Skeletal muscle satellite cell (primary cell): ENCODE measurements around the gene ZNF212. TPM values are rescaled to one million over a fixed set of nuclear protein-coding genes. Genes with fewer than 3 reads are reported as not detected.

ENCODE experiments used
- H3K27me3 ChIP-seq: 2 replicates; pipeline ENCODE4 v1.7.0; 2013; ENCODE audit warnings: low read length; ENCODE audit not compliant: control insufficient read depth, insufficient read depth
- H3K36me3 ChIP-seq: 2 replicates; pipeline ENCODE4 v1.7.0; 2013; ENCODE audit warnings: mild to moderate bottlenecking, control low read depth, low read length; ENCODE audit not compliant: insufficient read depth
- H3K4me1 ChIP-seq: 2 replicates; pipeline ENCODE4 v1.7.0; 2013; ENCODE audit warnings: low read length; ENCODE audit not compliant: control insufficient read depth, insufficient read depth
- H3K4me2 ChIP-seq: 2 replicates; pipeline ENCODE4 v1.7.0; 2013; ENCODE audit warnings: mild to moderate bottlenecking, low read length
- H3K4me3 ChIP-seq: 2 replicates; pipeline ENCODE4 v1.7.0; 2013; ENCODE audit warnings: low read length
- H3K9ac ChIP-seq: 2 replicates; pipeline ENCODE4 v1.7.0; 2013; ENCODE audit warnings: mild to moderate bottlenecking, low read depth, low read length, moderate library complexity
- H3K9me3 ChIP-seq: replicated peaks from 2 replicates; pipeline ENCODE4 v1.7.0; 2013; ENCODE audit warnings: mild to moderate bottlenecking, control low read depth, low read length
- total RNA-seq: library from RNA; depleted of rRNA; stranded (reverse); fragments of >200 nt; gene quantifications from 2 replicates; pipeline ENCODE4 v1.2.3, GENCODE V29; 2012; rRNA removed

The ZNF212 gene
- 4.6 and 5.8 TPM in 2 replicates for total RNA-seq

GRCh38 chr7:149239345-149240143 lies at the start of gene ZNF212:
Gene ZNF212, plus strand, starts transcription at chr7:149239651. Its CDS starts 128 bp downstream, at chr7:149239779.
- H3K27me3 ChIP-seq: no peaks in the 10 kb centered on the region
- H3K36me3 ChIP-seq: no peaks in the 10 kb centered on the region
- peak within 1 kb of the TSS; percentile 97 for H3K4me2 ChIP-seq
- H3K9me3 ChIP-seq: no peaks in the 10 kb centered on the region
- peak within 1 kb of the TSS; percentile 91 for H3K4me3 ChIP-seq
- peaks cover 21% of the 10 kb centered on the region for H3K4me1 ChIP-seq
- H3K9ac ChIP-seq: peak within 1 kb of the TSS; percentile 88

DNA sequence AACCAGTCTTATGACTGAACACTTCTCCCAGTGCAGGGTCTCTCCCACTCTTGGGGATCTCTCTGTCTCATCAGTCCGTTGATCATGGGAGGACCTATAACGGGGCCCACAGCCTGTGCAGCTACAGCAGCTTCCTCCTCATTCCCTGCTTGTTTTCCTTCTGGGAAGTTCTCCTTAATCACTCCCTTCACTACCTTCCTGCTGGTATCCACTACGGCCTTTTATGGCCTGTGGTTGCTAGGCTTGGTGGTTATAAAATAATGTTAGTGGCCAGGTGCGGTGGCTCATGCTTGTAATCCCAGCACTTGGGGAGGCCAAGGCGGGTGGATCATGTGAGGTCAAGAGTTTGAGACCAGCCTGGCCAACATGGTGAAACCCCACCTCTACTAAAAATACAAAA lies 47.6 kb upstream of the ZNF212 start:
- peaks cover 8% of the 10 kb centered on the region for H3K4me1 ChIP-seq
- H3K4me2 ChIP-seq: no peak overlapping the region
- peaks cover 3% of the 10 kb centered on the region for H3K27me3 ChIP-seq
- H3K4me3 ChIP-seq: no peak overlapping the region
- no peak overlapping the region for H3K9ac ChIP-seq
- H3K36me3 ChIP-seq: no peaks in the 10 kb centered on the region
- H3K9me3 ChIP-seq: no peaks in the 10 kb centered on the region

GRCh38 chr7:149194799-149195179 lies 44.7 kb upstream of the ZNF212 start:
- peak overlapping the region; percentile 99 for H3K4me3 ChIP-seq
- H3K36me3 ChIP-seq: peaks cover 24% of the 10 kb centered on the region
- peaks cover 23% of the 10 kb centered on the region for H3K4me1 ChIP-seq
- H3K9ac ChIP-seq: peak overlapping the region; percentile 99
- peak overlapping the region; percentile 94 for H3K4me2 ChIP-seq
- H3K9me3 ChIP-seq: no peaks in the 10 kb centered on the region
- peaks cover under 1% of the 10 kb centered on the region for H3K27me3 ChIP-seq

DNA sequence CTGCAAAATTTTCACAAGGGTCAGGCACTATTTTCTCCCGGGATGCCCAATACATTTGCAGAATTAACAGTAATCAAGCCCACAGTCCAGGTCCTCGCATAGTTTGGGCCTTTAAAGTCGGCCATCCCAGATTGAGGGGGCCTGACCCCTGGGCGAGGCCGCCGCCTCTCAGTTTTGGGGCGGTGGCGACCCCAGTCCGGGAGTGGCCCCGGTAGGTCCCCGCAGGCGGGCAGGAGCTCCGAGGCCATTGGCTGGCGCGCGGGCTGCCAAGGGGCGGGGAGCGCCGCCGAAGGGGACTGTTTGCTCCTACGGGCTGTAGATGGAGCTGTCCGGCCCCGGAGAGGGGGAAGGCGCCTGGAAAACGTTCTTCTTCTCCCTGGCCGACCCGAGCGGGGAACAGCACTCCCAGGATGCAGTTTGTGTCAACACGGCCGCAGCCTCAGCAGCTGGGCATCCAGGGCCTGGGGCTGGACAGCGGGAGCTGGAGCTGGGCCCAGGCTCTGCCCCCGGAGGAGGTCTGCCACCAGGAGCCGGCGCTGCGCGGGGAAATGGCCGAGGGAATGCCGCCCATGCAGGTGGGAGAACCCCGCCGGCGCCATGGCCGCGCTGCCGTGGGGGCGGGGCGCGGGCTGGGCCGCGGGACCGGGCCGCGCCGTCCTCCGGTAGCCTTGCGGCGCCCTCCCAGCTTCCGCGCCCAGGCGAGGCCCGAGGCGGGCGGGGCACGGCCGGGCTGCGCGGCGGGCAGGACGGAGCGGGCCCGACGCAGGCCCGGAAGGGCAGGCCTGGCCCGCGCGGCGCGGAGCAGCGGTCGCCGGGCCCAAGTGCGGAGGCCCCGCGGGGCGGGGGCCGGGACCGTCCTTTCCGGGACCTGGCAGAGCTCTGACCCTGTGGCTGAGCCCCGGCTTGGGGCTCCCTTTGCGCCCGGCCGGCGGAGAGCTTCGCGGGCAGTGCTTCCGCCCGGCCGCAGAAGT lies 44.0 kb upstream of the ZNF212 start, which contains the start of gene ZNF282:
TSS of gene ZNF282 (plus strand) at position 367 of the 971 bp plus-strand sequence. CDS start at position 411, 44 bp downstream.
- H3K36me3 ChIP-seq: peaks cover 29% of the 10 kb centered on the region
- H3K27me3 ChIP-seq: no peaks in the 10 kb centered on the region
- H3K4me1 ChIP-seq: peaks cover 27% of the 10 kb centered on the region
- H3K9me3 ChIP-seq: no peaks in the 10 kb centered on the region
- peak within 1 kb of the TSS; percentile 94 for H3K4me2 ChIP-seq
- H3K9ac ChIP-seq: peak within 1 kb of the TSS; percentile 99
- H3K4me3 ChIP-seq: peak within 1 kb of the TSS; percentile 99

DNA sequence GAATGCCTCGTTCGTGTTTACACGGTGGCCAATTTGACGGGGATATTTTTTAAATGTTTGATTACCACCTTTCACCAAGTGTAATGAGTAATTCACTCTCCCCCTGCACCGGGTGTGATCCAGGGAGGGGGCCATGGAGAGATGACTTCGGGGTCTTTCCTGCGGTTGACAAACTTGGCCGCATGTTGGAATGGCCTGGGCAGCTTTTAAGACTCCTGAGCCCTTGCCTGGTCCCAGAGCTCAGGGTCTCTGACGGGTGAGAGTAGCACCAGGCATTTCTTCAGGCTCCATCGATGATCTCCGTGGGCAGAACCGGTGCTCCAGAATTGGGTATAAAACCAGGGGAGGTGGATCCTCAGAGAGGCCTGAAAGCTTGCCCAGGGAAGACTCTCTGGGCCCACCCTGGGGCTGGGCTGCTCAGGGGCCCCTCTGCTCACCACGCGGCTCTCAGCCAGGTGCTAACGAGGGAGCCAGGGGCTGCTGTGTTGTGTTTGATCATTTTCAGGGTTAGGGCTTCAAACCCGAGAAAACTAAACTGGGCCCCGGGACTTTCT lies 43.2 kb upstream of the ZNF212 start:
- peaks cover 35% of the 10 kb centered on the region for H3K36me3 ChIP-seq
- H3K9ac ChIP-seq: peak overlapping the region; percentile 99
- peaks cover 27% of the 10 kb centered on the region for H3K4me1 ChIP-seq
- H3K4me3 ChIP-seq: peak overlapping the region; percentile 99
- no peaks in the 10 kb centered on the region for H3K27me3 ChIP-seq
- no peaks in the 10 kb centered on the region for H3K9me3 ChIP-seq
- H3K4me2 ChIP-seq: peak overlapping the region; percentile 94

DNA sequence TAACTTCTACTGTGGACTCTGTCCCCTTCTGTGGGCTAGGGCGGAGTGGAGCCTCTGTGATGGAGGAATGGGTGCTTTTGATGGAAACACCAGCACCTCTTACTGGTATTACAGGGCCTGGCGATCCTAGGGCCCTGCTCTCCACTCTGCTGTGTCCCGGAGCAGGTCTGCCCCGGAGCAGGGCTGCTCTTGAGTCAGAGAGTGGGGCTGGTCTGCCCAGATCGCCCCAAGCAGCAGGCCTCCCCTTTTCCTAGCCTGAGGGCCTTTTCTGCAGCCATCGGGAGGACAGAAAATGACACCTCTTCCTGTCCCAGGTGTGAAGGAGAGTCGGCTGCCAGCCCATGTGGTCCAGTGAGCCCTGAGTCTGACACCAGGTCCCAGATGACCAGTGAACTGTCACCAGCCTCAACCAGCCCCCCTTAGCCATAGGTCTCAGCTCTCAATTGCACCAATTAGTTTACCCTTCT lies 42.7 kb upstream of the ZNF212 start:
- Histone ChIP-seq H3K4me2 (peak overlapping the region; percentile 94), H3K36me3 (peaks cover 38% of the 10 kb centered on the region), H3K9ac (peak overlapping the region; percentile 99), H3K4me3 (peak overlapping the region; percentile 99), H3K27me3 (no peaks in the 10 kb centered on the region), H3K4me1 (peaks cover 27% of the 10 kb centered on the region), H3K9me3 (no peaks in the 10 kb centered on the region)

GRCh38 chr7:149197675-149198074 lies 41.8 kb upstream of the ZNF212 start:
- peak overlapping the region; percentile 20 for H3K4me2 ChIP-seq

DNA sequence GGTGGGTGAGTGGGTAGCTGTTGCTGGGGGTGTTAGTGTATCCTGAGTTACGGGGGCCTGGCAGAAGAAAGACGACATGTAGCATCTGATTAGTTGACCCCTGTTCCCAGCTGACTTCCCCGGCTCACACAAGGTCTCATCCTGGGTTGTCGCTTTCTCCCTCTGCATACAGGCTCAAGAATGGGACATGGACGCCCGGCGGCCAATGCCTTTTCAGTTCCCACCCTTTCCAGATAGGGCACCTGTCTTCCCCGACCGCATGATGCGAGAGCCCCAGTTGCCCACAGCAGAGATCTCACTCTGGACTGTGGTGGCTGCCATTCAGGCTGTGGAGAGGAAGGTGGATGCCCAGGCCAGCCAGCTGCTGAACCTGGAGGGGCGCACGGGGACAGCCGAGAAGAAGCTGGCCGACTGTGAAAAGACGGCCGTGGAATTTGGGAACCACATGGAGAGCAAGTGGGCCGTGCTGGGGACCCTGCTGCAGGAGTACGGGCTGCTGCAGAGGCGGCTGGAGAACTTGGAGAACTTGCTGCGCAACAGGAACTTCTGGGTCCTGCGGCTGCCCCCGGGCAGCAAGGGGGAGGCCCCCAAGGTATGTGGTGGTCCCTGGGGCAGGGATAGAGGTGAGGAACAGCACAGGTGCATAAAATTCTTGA lies 41.2 kb upstream of the ZNF212 start:
- no peaks in the 10 kb centered on the region for H3K27me3 ChIP-seq
- no peak overlapping the region for H3K4me2 ChIP-seq
- H3K4me1 ChIP-seq: peaks cover 27% of the 10 kb centered on the region
- no peak overlapping the region for H3K9ac ChIP-seq
- H3K4me3 ChIP-seq: no peak overlapping the region
- H3K36me3 ChIP-seq: peaks cover 48% of the 10 kb centered on the region
- no peaks in the 10 kb centered on the region for H3K9me3 ChIP-seq

More at GRCh38 chr7:149197675-149198074, 41.8 kb upstream of the ZNF212 start:
- Histone ChIP-seq H3K4me1 (peaks cover 27% of the 10 kb centered on the region), H3K9ac (peak overlapping the region; percentile 21), H3K36me3 (peaks cover 41% of the 10 kb centered on the region), H3K9me3 (no peaks in the 10 kb centered on the region), H3K4me3 (no peak overlapping the region), H3K27me3 (no peaks in the 10 kb centered on the region)

- peak overlapping the region; percentile 12 for H3K4me2 ChIP-seq
- H3K4me3 ChIP-seq: no peak overlapping the region
- peaks cover 27% of the 10 kb centered on the region for H3K4me1 ChIP-seq
- H3K36me3 ChIP-seq: peaks cover 59% of the 10 kb centered on the region
- no peaks in the 10 kb centered on the region for H3K9me3 ChIP-seq
- no peak overlapping the region for H3K9ac ChIP-seq
- H3K27me3 ChIP-seq: no peaks in the 10 kb centered on the region
These were observed 40.0 kb upstream of the ZNF212 start for GRCh38 chr7:149199234-149199995.

GRCh38 chr7:149202831-149203231 lies 36.6 kb upstream of the ZNF212 start:
- Histone ChIP-seq H3K9me3 (no peaks in the 10 kb centered on the region), H3K36me3 (peaks cover 80% of the 10 kb centered on the region), H3K4me1 (peaks cover 15% of the 10 kb centered on the region), H3K4me3 (no peak overlapping the region), H3K4me2 (no peak overlapping the region), H3K9ac (no peak overlapping the region), H3K27me3 (no peaks in the 10 kb centered on the region)
